Mucosa of descending colon (tissue), 3 donors: ENCODE results near the gene EIF4G3. TPM values are rescaled to one million over a fixed set of nuclear protein-coding genes. Genes with fewer than 3 reads are reported as not detected.

Experiments used
- ATAC-seq: fragments of 200-7000 bp; cut with Tn5 transposase; one replicate; pipeline ENCODE4 v1.9.1; 2020; ENCODE audit warnings: mild to moderate bottlenecking, moderate library complexity
- DNase-seq, 3 donors: peaks; one replicate each; pipeline ENCODE4 v3.0.0-alpha.2; 2020
- H3K36me3 ChIP-seq: fragments of 200-600 bp; one replicate; pipeline ENCODE4 v1.8.0; 2021; ENCODE audit warnings: low read depth, mild to moderate bottlenecking
- H3K4me1 ChIP-seq: fragments of 200-600 bp; one replicate; pipeline ENCODE4 v1.8.0; 2021; ENCODE audit warnings: low read depth, mild to moderate bottlenecking
- H3K4me3 ChIP-seq: fragments of 200-600 bp; one replicate; pipeline ENCODE4 v1.8.0; 2021; ENCODE audit warnings: mild to moderate bottlenecking
- H3K9me3 ChIP-seq: fragments of 200-600 bp; one replicate; pipeline ENCODE4 v1.8.0; 2021; ENCODE audit warnings: mild to moderate bottlenecking
- intact Hi-C, 2 donors: fragments of 100-400 bp; cut with DNase I in 1 of 2; cut with micrococcal nuclease in 1 of 2; formaldehyde crosslinking; loops; one replicate each; pipeline versions ENCODE4 v1.11.0 to v1.11.1; 2022; cut with DNase I, micrococcal nuclease
- total RNA-seq, 3 donors: library from RNA; stranded (reverse); fragmentation: NEBNext Ultra II Directional in 2 of 3; extraction: Animal tissue kit (Norgen Biotek cat#: 25700) in 2 of 3; gene quantifications; one replicate each; pipeline versions ENCODE4 v1.2.1 to v1.2.4, GENCODE V29; 2021 to 2023
- TF ChIP-seq, protein P1 (sequence below): fragments of 200-600 bp; IDR thresholded peaks from one replicate; pipeline ENCODE4 v1.8.0; 2022; ENCODE audit warnings: antibody characterized with exemption, mild to moderate bottlenecking
- donor health status: DM: no; HTN: no; CAD: no; lungs with moderate emphysema.
- donor health status: DM: no; HTN: no; CAD: no.
- donor health status: DM: no; HTN: yes; CAD: no.

The EIF4G3 gene
- total RNA-seq, 3 donors from 2014 or later, result 59.5 to 106 (median 90.8) TPM

DNA sequence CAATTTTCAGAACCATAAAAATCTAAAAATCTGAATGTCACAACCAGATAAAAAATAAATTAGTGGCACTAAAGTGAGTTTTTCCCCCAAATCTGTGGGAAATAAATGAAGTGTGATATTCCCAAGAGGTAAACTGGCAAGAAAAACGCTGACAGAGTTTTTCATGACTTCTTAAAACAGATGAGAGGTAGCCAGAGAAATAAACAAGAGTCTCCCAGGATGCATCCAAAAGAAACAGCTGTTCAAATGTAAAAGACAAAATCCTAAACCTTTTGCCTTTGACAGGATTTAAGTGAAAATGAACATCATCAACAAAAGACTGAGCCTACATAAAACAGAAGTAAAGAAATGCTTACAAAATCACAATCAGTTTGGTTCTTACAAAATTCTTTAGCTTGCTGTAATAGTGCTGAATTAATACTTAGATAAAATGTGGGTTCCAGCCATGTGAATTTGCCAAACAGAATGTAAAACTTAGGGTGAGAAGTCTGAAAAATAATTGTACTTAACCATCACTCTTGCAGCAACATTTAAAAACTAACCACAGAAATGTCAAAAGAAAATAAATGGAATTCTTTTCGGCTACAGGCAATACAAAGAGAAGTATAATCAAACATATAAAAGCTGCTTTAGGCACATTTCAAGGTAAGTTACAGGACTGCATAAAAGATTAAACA lies 133.6 kb downstream of the EIF4G3 start:
- intact Hi-C loops, result no loop called here
- Histone ChIP-seq H3K9me3 (no peaks in the 10 kb centered on the region), H3K4me3 (no peak overlapping the region), H3K36me3 (no peaks in the 10 kb centered on the region), H3K4me1 (no peaks in the 10 kb centered on the region)
- no peak for ATAC-seq
- no peak for DNase-seq
- TF ChIP-seq, protein P1, sequence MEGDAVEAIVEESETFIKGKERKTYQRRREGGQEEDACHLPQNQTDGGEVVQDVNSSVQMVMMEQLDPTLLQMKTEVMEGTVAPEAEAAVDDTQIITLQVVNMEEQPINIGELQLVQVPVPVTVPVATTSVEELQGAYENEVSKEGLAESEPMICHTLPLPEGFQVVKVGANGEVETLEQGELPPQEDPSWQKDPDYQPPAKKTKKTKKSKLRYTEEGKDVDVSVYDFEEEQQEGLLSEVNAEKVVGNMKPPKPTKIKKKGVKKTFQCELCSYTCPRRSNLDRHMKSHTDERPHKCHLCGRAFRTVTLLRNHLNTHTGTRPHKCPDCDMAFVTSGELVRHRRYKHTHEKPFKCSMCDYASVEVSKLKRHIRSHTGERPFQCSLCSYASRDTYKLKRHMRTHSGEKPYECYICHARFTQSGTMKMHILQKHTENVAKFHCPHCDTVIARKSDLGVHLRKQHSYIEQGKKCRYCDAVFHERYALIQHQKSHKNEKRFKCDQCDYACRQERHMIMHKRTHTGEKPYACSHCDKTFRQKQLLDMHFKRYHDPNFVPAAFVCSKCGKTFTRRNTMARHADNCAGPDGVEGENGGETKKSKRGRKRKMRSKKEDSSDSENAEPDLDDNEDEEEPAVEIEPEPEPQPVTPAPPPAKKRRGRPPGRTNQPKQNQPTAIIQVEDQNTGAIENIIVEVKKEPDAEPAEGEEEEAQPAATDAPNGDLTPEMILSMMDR, result no peak

DNA sequence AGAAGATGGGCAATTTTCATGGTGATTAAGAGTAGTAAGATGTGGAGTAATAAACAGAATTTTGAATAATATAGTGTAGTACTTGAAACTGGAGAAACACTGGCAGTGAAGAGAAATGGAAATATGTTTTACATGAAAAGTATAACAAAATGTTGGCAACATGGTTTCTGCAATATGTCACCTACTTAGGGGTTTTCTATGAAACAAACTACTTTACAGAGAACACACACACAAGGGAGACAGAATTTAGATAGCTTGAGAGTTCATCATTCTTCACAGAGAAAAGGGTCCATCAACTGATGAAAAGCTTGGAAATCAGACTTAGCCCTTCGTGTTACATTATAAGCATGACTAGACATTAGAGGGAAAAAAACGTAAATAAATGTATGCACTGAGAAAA lies 135.2 kb downstream of the EIF4G3 start:
- Histone ChIP-seq H3K4me3 (no peak overlapping the region), H3K4me1 (no peaks in the 10 kb centered on the region), H3K36me3 (no peaks in the 10 kb centered on the region), H3K9me3 (no peaks in the 10 kb centered on the region)
- TF ChIP-seq, protein P1, result no peak
- ATAC-seq (no peak), DNase-seq (no peak)
- intact Hi-C loops, result no loop called here

DNA sequence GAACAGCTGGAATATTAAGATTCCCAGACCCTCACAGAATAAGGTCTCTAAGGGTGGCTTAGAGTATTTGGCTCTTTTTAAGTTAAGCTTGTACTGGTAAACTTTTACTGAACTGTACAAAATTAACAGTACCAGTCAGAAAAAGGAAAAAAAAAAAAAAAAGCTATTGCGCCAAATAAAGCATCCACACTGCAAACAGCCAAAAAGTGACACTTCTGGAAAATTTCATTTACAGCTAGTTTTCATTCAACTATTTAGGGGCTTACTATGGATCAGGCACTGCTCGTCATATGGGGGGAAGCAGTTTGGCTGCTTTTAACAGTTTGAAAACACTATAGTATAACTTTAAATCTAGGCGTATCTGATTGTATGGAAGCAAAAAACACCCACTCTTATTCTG lies 139.6 kb downstream of the EIF4G3 start:
- TF ChIP-seq, protein P1, result no peak
- intact Hi-C loops, result no loop called here

DNA sequence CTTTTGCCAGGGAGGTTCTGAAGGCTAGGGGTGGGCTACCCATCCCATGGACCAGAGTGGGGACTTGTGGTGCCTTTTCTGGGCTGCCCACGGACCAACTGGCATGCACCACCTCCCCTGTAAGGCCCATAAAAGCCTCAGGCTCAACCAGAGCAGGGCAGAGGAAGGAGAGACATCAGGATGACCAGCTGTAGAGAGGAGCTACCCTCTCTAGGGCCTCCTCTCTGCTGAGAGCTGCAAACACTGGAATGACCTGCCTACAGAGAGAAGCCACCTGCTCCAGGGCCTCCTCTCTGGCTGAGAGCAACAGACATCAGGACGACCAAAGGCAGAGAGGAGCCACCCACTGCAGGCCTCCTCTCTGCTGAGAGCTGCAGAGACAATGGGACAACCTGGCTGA lies 140.9 kb downstream of the EIF4G3 start:
- intact Hi-C loops, result no loop called here
- Histone ChIP-seq H3K4me1 (no peaks in the 10 kb centered on the region), H3K9me3 (no peaks in the 10 kb centered on the region), H3K36me3 (no peaks in the 10 kb centered on the region), H3K4me3 (no peak overlapping the region)
- DNase-seq, result no peak
- no peak for ATAC-seq
- TF ChIP-seq, protein P1, result no peak

More for the DNA sequence above, 139.6 kb downstream of the EIF4G3 start:
- H3K4me1 ChIP-seq, result no peaks in the 10 kb centered on the region
- no peaks in the 10 kb centered on the region for H3K9me3 ChIP-seq
- DNase-seq, result no peak
- no peak overlapping the region for H3K4me3 ChIP-seq
- ATAC-seq, result no peak
- no peaks in the 10 kb centered on the region for H3K36me3 ChIP-seq

DNA sequence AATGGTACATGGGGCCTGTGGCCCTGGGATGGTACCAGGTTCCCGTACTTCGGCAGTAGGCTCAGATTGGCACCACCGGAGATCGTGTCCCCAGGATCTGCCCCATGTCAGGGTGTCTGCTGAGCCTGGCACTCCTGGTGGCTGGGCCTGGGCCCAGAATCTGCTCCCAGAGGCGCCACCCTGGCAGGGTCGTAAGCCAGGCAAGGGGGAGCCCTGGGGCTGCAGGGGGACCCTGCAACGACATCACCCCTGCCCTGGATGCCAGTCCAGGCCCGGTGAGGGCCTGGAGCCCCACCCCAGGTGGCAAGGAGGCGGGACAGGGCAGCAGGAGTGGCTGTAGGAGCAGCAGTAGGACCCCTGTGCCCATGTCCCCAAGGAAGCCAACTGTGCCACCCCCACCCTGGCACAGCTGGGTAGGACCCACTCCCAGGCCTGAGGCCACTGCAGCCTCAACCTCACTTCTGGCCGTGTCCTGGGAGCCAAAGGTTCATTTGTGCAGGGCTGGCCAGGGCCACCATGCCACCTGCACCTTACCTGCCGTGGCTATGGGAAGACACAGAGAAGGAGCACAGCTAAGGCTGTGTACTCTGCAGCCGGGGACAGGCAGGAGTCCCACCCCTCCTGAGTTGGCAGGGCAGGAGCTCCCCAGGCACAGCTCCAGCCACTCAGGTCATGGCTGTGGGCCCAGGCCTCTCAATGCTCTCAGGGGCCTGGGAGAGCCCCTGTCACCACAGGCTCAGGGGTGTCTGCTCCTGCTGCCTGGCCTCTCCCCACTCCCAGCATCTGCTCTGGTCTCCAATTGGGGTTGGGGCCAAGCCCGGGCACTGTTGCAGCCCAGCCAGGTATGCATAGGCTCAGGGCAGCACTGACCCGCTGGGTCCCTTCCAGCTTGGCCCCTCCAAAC lies 141.7 kb downstream of the EIF4G3 start:
- no peak overlapping the region for H3K4me3 ChIP-seq
- DNase-seq (no peak), ATAC-seq (peak; percentile 31)
- no peaks in the 10 kb centered on the region for H3K9me3 ChIP-seq
- TF ChIP-seq, protein P1, result no peak
- peaks cover 5% of the 10 kb centered on the region for H3K4me1 ChIP-seq
- H3K36me3 ChIP-seq, result no peaks in the 10 kb centered on the region
- intact Hi-C loops, result no loop called here
